Pulmonary artery endothelial cell (primary cell): ENCODE data around the gene SIAH1. TPM values are rescaled to one million over a fixed set of nuclear protein-coding genes. Genes with fewer than 3 reads are reported as not detected.
"Not testable (repeated sequence)": the region's sequence is repeated elsewhere in the genome, so short reads cannot be mapped to it uniquely, and the experiment has no call there.

Source experiments
- DNase-seq: peaks from one replicate; pipeline ENCODE4 v3.0.0-alpha.2; 2011; ENCODE audit warnings: low read depth, low spot score
- total RNA-seq: library from RNA; depleted of rRNA; stranded (reverse); fragments of >200 nt; gene quantifications from 2 replicates; pipeline ENCODE4 v1.2.3, GENCODE V29; 2014

SIAH1 gene
- total RNA-seq, 1 donor from 2014 or later: 28.4 TPM

GRCh38 chr16:48332978-48333377 is 52.2 kb downstream of the SIAH1 start:
- DNase-seq: no peak

DNA sequence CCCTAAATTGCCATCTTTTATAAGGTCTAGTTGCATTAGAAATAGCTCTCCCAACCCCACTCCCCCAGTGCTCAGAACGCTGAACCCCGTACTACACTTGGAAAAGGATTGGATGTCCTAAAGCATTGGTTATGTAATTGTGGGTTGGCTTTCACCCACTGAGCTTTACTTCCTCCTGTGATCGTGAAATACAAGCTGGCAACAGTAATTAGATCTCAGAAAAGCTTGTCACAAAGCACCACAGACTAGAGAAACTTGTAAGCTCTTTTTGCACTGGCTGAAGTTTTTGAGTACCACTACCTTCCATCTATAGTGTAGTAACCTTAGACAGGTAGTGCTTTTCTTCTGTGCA is 54.4 kb downstream of the SIAH1 start:
- DNase-seq: no peak

DNA sequence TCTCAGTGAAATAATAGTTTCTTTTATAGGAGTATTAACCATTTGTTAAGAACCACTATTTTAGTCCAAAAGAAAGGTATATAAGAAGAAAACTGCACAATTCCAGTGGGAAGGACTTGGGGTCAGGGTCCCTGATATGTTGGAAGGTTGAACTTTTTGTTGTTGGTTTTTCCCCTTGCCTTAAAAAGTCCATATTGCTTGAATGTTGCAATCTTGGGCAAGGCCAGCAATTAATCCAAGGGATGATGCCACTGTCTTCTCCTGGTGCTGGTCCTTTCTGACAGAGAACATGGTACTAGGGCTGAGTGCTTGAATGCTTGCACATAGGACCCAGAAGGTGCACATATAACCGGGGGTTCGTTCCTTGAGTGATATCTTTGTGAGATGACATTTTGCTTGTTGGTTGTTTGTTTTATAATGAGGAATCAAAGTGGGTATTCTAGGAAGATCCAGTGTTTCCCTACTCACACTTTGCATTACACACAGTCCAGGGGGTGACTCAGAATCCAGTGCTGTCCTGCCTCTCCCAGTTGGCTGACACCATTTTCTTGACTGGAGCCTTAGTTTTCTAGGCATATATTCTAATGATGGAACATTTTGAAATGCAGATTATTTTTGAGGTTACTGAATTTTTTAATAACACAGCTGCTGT is 54.9 kb downstream of the SIAH1 start:
- DNase-seq: no peak

DNA sequence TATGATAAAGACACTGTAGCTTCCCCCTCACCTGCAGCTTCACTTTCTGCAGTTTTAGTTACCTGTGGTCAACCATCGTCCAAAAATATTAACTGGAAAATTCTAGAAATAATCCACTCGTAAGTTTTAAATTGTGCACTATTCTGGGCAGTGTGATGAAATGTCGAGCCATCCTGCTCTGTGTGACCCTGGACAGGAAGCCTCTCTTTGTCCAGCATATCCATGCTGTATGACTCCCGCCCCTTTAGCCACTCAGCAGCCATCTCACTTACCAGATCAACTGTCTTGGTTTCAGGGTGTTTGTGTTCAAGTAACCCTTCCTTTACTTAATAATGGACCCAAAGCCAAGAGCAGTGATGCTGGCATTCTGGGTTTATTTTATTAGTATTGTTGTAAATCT is 56.1 kb downstream of the SIAH1 start:
- no peak for DNase-seq

DNA sequence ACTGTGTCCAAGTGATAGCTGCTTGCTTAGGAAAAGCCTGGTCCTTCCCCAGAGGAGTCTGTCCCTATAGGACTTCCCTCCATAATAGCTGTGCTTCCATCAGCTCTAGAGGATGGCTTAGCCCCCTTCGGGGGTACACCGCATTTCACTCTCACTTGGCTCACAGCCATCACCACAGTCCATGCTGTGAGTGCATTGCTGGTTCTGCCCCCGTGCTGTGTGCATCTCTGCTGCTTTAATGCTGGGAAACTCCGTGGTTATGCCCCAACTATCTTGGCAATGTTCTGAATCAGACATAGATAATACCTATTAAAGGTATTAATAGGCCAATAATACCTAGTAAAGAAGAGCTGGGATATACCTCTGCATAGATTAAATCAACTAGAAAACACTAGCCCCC is 58.3 kb downstream of the SIAH1 start:
- DNase-seq: no peak

DNA sequence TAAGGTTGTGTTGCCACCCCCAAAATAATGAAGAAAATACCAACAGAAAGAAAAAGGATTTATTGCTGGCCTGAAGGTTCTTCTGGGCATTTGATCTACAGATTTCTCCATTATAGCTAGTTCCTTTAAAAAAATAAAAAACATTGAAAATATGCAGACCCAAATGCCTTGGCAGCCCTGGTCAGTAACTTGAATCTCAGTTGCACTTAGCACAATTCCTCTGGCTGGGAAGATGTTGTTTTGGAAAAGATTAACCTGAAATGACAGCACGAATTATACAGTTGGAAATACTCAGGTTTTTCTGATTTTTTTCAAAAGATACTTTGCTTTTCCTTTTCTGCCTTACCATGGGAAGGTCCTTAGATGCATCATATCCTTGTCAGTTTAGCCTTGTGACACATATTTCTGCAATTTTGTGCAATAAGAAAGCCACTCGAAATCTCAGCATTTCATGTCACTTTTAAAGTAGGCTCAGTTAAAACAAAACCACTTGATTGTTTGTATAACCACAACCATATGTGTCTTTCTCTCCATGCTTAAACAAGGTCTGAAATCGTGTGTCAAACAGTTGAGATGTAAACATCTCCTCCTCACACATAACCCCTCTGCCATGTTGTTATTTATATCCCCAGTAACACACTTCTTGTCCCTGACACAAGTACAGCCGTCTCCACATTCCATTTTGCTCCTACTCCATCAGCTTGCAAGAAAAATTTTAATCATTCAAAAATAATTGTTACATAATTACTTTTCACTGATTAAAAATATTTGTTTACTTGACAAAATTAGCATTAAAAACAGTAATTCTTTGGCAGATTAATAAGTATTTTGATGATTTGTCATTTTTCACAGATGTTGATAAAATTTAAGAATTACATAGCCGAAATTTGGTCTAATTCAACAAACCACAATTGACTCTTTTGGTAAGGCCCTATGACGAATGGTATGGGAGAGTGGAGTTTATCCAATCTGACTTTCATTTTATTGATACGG is 61.1 kb downstream of the SIAH1 start:
- DNase-seq: no peak

DNA sequence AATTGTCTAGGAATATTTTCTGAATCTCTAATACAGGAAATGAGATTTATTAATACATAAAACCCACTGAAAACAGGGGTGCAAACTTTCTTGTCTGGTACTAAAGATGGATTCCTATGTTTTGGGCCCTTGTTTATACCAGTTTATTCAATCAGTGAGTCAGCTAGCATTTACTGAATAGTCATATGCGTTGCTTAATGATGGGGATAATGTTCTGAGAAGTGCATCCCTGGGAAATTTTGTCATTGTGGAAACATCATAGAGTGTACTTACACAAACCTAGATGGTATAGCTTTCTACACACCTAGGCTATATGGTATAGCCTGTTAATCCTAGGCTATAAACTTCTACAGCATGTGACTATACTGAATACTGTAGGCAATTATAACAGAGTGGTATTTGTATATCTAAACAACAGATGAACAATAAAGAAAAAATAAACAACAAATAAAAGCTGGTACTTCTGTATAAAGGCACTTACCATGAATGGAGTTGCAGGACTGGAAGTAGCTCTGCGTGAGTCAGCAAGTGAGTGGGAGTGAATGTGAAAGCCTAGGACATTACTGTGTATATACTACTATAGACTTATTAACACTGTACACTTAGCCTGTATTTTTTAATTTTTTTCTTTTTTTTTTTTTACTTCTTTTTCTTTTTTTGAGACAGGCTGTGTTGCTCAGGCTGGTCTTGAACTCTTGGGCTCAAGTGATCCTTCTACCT is 63.7 kb downstream of the SIAH1 start:
- DNase-seq: no peak

DNA sequence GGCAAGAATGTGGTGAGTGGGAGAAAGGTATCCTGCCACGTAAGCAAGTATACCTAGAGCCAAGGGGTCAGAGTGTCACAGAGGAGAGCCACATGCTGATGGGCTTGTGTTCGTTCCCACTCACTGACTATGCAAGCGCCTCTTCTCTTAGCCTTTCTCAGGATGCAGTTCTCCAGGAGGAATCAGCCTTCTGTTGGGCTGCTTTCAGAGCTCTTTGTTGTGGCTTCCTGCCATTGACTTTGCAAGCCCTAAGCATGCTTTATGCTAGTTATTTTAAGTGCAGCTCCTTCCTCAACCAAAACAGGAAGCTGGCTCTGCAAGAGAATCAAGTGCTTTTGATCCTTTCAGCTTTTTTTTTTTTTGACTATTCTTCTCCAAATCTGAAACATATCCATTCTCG is 66.6 kb downstream of the SIAH1 start:
- peak; percentile 49 for DNase-seq

- no peak for DNase-seq
Measured at GRCh38 chr16:48317614-48318315, 67.4 kb downstream of the SIAH1 start.

DNA sequence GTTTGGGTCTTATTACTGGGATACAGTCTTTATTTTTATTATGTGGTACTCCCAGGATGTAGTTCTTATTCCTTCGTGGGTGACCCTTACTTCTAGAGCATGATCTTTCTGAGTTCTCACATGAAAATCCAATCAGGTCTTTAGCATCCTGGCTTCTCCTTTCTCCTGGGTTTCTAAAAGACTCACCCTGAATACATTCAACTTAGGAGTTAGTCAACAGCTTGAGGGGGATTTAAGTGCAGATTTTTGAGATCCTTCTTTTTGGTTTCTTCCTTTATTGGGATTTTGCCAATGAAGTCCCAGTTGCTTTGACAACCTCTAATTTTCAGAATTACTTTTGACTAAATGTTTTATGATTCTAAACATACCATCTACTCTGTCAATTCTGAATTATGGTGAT is 68.2 kb downstream of the SIAH1 start:
- no peak for DNase-seq

DNA sequence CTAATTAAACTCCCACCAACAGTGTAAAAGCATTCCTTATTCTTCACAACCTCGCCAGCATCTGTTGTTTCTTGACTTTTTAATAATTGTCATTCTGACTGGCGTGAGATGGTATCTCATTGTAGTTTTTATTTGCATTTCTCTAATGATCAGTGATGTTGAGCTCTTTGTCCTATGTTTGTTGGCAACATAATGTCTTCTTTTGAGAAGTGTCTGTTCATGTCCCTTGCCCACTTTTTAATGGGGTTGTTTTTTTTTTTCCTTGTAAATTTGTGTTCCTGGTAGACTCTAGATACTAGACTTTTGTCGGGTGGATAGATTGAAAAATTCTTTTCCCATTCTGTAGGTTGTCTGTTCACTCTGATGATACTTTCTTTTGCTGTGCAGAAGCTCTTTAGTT is 71.3 kb downstream of the SIAH1 start:
- not testable (repeated sequence) for DNase-seq

DNA sequence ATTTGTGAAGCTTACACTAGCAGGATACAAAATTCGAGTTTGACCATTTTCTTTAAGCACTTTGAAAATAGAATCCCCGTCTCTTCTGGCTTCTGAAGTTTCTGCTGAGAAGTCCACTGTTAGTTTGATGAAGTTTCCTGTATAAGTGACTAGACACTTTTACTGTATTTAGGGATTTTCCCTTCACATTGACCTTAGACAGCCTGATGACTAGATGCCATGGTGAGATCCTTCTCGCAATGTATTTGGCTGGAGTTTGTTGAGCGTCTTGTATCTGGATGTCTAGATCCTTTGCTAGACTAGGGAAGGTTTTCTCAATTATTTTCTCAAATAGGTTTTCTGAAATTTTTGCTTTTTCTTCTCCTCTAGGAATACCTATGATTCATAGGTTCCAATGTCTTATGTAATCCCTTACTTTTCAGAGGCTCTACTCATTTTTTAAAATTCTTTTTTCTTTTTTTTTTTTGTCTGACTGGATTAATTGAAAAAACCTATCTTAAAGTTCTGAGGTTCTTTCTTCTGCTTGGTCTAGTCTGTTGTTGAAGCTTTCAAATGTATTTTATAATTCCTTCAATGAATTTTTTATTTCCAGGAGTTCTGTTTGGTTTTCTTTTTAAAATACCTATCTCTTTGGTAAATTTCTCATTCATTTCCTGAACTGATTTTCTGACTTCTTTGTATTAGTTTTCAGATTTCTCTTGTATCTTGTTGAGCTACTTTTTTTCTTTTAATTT is 74.1 kb downstream of the SIAH1 start:
- no peak for DNase-seq

Other genes with a start within 250 kb of the SIAH1 start
- gene ABCC12, start 229.4 kb downstream of the SIAH1 start, total RNA-seq: not detected in 2 replicates
- 26.9 and 44.5 TPM in 2 replicates for gene LONP2, start 141.1 kb downstream of the SIAH1 start, total RNA-seq
- not detected in 2 replicates for gene ABCC11, start 137.9 kb downstream of the SIAH1 start, total RNA-seq
- 9.8 and 15.2 TPM in 2 replicates for gene N4BP1, start 224.8 kb upstream of the SIAH1 start, total RNA-seq